Measurements from ENCODE around the gene USP9X.

GRCh38 chrX:41258871-41259270 lies 173.6 kb downstream of the USP9X start:
- TF ChIP-seq TEAD4 (IDR thresholded peaks at IDR 0.05) (no peak), TAF1 (IDR thresholded peaks at IDR 0.05; ENCODE audit: low read depth) (no peak), TCF12 (IDR thresholded peaks at IDR 0.05; ENCODE audit: low read depth) (no peak), EP300 (IDR thresholded peaks at IDR 0.05; ENCODE audit: borderline replicate concordance) (no peak), RAD21 (IDR thresholded peaks at IDR 0.05; ENCODE audit: low read depth) (no peak), CEBPB (IDR thresholded peaks at IDR 0.05) (no peak)
- TF ChIP-seq, protein P1, sequence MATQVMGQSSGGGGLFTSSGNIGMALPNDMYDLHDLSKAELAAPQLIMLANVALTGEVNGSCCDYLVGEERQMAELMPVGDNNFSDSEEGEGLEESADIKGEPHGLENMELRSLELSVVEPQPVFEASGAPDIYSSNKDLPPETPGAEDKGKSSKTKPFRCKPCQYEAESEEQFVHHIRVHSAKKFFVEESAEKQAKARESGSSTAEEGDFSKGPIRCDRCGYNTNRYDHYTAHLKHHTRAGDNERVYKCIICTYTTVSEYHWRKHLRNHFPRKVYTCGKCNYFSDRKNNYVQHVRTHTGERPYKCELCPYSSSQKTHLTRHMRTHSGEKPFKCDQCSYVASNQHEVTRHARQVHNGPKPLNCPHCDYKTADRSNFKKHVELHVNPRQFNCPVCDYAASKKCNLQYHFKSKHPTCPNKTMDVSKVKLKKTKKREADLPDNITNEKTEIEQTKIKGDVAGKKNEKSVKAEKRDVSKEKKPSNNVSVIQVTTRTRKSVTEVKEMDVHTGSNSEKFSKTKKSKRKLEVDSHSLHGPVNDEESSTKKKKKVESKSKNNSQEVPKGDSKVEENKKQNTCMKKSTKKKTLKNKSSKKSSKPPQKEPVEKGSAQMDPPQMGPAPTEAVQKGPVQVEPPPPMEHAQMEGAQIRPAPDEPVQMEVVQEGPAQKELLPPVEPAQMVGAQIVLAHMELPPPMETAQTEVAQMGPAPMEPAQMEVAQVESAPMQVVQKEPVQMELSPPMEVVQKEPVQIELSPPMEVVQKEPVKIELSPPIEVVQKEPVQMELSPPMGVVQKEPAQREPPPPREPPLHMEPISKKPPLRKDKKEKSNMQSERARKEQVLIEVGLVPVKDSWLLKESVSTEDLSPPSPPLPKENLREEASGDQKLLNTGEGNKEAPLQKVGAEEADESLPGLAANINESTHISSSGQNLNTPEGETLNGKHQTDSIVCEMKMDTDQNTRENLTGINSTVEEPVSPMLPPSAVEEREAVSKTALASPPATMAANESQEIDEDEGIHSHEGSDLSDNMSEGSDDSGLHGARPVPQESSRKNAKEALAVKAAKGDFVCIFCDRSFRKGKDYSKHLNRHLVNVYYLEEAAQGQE (IDR thresholded peaks at IDR 0.05; ENCODE audit: low read depth): no peak
- TF ChIP-seq, protein P2, sequence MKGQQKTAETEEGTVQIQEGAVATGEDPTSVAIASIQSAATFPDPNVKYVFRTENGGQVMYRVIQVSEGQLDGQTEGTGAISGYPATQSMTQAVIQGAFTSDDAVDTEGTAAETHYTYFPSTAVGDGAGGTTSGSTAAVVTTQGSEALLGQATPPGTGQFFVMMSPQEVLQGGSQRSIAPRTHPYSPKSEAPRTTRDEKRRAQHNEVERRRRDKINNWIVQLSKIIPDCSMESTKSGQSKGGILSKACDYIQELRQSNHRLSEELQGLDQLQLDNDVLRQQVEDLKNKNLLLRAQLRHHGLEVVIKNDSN (IDR thresholded peaks at IDR 0.05): no peak

Data from Ishikawa (cell line).